Muscle layer of duodenum (tissue), 2 donors: ENCODE data around the gene OR8G1.

Experiments used
- H3K27ac ChIP-seq: one replicate; pipeline ENCODE4 v1.7.0; 2013; ENCODE audit warnings: mild to moderate bottlenecking, low read length
- H3K27me3 ChIP-seq: one replicate; pipeline ENCODE4 v1.7.0; 2013; ENCODE audit warnings: low read depth, mild to moderate bottlenecking, control low read depth, low read length
- H3K36me3 ChIP-seq, 2 donors: one replicate each; pipeline ENCODE4 v1.7.0; 2013; ENCODE audit warnings: low read length in 2 of 2, control low read depth in 1 of 2, mild to moderate bottlenecking in 1 of 2; ENCODE audit not compliant: insufficient read depth in 2 of 2, control insufficient read depth in 1 of 2
- H3K4me1 ChIP-seq, 2 donors: one replicate each; pipeline ENCODE4 v1.7.0; 2013; ENCODE audit warnings: low read length in 2 of 2, mild to moderate bottlenecking in 2 of 2, control low read depth in 1 of 2, moderate library complexity in 1 of 2; ENCODE audit not compliant: insufficient read depth in 2 of 2, control insufficient read depth in 1 of 2
- H3K4me3 ChIP-seq, 2 donors: one replicate each; pipeline ENCODE4 v1.7.0; 2013; ENCODE audit warnings: low read length in 2 of 2, low read depth in 1 of 2, mild to moderate bottlenecking in 1 of 2
- H3K9me3 ChIP-seq, 2 donors: one replicate each; pipeline ENCODE4 v1.7.0; 2013; ENCODE audit warnings: low read length in 2 of 2, control low read depth in 1 of 2, mild to moderate bottlenecking in 1 of 2; ENCODE audit not compliant: control insufficient read depth in 1 of 2
- donor health status: healthy.

OR8G1 gene

GRCh38 chr11:124297921-124298320, 57.0 kb downstream of the OR8G1 start:
- Histone ChIP-seq H3K4me1 (no peaks in the 10 kb centered on the region), H3K36me3 (no peaks in the 10 kb centered on the region), H3K27ac (no peak overlapping the region), H3K4me3 (no peak overlapping the region), H3K27me3 (no peaks in the 10 kb centered on the region), H3K9me3 (peaks cover 0 to 2% of the 10 kb centered on the region in 2 donors)

GRCh38 chr11:124301548-124301947, 60.7 kb downstream of the OR8G1 start:
- Histone ChIP-seq H3K4me1 (no peaks in the 10 kb centered on the region), H3K9me3 (peaks cover 0 to 2% of the 10 kb centered on the region in 2 donors), H3K27me3 (no peaks in the 10 kb centered on the region), H3K4me3 (no peak overlapping the region), H3K27ac (no peak overlapping the region), H3K36me3 (no peaks in the 10 kb centered on the region)

GRCh38 chr11:124302347-124303125, 61.6 kb downstream of the OR8G1 start:
- Histone ChIP-seq H3K4me3 (no peak overlapping the region), H3K4me1 (no peaks in the 10 kb centered on the region), H3K27me3 (no peaks in the 10 kb centered on the region), H3K36me3 (no peaks in the 10 kb centered on the region), H3K27ac (no peak overlapping the region), H3K9me3 (peaks cover 0 to 2% of the 10 kb centered on the region in 2 donors)
